ENCODE measurements around the gene DDIT4. TPM values are rescaled to one million over a fixed set of nuclear protein-coding genes. Genes with fewer than 3 reads are reported as not detected.

DDIT4 gene
- total RNA-seq, 1 experiment from 2014 or later, result 197 TPM

DNA sequence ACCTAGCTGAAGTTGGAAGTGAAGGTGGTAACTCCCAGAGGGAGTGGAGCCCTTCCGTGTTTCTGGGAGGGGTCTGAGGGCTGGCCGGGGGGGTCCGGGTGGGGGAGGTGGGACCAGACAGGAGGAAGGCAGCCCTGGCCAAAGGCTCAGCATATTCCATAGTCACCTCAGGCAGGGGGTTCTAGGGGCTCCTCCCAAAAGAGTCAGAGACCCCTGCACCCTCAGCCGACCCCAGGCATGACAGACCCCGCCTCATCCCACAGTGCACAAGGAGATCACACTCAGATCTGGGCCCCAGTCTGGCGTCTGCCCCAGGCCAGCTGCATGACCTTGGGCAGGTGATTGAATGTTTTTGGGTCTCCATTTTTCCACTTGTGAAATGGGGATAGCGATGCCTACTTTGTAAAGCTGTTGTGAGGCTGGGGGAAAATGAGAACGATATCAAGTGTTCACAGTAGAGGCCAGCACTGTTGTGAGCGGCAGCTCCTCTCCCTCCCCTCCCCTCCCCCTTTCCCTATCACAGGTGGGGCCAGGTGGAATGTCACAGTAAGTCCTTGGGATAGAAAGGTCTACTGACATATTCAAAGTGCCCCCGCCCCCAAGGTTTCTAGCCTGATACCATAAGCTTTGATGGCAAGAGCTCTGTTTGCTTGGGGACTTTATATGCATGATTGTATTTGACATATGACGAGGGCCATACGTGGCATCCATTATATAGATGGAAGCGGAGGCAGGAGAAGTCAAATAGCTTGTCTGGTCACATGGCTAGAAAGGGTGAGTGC is 47.7 kb downstream of the DDIT4 start:
- in situ Hi-C loops (cut with HindIII; ENCODE audit: low pct_unique_long_range_greater_than_20kb, low sequenced_read_pairs), result no loop called here
- no peak for DNase-seq (ENCODE audit: low read depth, low spot score)

DNA sequence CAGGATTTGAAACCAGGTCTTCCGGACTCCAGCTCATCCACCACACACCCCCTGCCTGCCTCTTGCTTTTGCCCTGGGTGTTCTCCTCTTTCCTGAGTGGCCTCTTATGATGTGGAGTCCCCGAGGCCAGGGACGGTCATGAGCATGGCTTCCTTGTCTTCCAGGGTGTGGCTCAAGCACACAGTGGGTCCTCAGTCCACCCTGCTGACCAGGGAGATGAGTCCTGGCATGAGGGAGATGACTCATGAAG is 48.2 kb downstream of the DDIT4 start:
- in situ Hi-C loops (cut with HindIII; ENCODE audit: low pct_unique_long_range_greater_than_20kb, low sequenced_read_pairs), result no loop called here
- no peak for DNase-seq (ENCODE audit: low read depth, low spot score)

DNA sequence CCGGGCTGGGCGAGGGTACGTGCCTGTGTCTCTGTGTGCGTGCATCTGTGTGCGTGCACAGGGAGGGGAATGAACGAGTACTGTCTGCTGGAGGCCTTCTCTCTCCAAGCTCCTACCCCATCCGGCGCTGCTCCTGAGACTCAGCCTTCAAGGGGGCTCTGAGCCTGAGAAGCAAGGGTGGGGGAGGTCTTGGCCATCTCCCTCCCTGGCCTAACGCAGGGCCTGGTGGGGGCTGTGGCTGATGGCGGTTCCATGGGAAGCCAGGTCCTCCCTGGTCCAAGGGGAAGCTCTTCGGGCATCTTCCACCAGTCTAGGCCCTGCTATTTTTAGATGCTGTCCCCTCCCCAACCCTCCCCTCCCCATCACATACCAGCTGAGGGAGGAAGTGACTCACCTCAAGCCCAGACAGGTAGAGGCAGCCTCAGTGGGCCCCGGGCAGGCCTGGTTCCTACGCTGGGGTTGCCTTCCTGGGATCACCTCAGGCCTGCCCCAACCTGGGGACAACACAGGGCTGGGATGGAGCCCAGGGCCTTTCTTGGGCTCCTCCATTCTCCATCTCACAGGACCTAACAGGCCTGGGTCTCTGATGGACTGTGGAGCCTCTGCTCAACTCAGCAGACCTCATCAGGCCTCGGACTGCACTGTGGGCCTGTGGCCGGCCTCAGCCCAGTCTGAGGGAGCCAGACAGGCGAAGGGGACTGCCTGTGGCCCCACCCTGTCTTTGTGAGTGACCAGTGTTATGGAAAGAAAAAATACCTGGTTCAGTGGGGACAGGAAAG is 48.7 kb downstream of the DDIT4 start:
- in situ Hi-C loops (cut with HindIII; ENCODE audit: low pct_unique_long_range_greater_than_20kb, low sequenced_read_pairs), result no loop called here

DNA sequence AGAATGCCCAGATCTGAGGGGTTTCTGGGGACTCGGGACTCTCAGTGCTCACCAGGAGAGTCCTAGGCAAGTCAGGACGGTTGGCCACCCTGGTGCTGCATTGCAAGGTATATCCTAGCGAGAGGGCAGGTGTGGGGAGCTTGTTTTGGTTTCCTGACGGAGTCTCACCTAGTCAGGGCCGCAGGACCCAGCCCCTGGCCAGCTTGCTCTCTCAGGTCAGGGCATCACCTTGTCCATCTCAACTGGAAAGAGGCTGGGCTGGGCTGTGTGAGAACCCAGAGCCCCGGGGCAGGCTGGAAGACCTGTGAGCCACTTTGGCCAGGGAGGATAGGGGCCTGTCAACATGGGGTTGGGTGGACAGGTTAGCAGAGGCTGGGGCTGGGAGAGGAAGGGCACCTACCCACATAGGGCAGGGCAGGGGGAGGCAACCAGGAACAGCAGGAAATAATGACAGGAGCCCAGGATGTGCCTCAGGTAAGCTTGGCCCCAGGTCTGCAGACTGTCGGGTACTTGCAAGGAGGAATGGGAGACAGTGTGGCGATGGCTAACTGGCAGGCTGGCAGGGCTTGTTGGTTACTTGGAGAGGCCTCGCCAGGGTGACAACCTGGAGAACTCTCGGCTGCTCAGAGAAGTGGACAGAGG is 49.5 kb downstream of the DDIT4 start:
- in situ Hi-C loops (cut with HindIII; ENCODE audit: low pct_unique_long_range_greater_than_20kb, low sequenced_read_pairs), result no loop called here
- no peak for DNase-seq (ENCODE audit: low read depth, low spot score)

More for the DNA sequence above, 48.7 kb downstream of the DDIT4 start:
- DNase-seq (ENCODE audit: low read depth, low spot score), result no peak

DNA sequence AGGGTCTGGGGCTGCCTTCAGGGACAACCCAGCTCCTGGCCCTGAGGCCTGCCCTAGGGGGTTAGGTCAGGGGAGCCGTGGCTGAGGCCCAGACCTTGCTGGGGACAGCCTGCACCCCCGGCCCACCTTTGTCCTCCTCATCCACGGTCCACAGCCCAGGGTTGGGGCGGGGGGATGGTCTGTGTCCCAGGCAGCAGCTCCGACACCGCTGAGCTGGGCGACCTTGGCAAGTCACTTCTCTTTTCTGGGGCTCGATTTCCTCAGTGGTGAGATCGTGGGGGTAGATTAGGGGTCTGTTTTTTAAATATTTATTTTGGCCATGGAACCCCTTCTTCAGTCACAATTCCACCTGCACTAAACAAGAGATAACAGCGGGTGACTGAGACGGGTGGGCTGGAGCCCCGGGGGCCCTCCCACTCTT is 50.1 kb downstream of the DDIT4 start:
- in situ Hi-C loops (cut with HindIII; ENCODE audit: low pct_unique_long_range_greater_than_20kb, low sequenced_read_pairs), result no loop called here
- DNase-seq (ENCODE audit: low read depth, low spot score), result no peak

Other genes starting within 250 kb of the DDIT4 start
- 0.05 and 0.24 TPM in 2 replicates for gene SPOCK2, start 185.4 kb upstream of the DDIT4 start, total RNA-seq (2014; rRNA removed; shearing (Covaris generic))
- 52.3 and 63.6 TPM in 2 replicates for gene ANAPC16, start 57.9 kb upstream of the DDIT4 start, total RNA-seq (2014; rRNA removed; shearing (Covaris generic))
- 22.4 and 23.2 TPM in 2 replicates for gene ASCC1, start 57.6 kb upstream of the DDIT4 start, total RNA-seq (2014; rRNA removed; shearing (Covaris generic))
- 30.2 and 32.0 TPM in 2 replicates for gene DNAJB12, start 81.0 kb downstream of the DDIT4 start, total RNA-seq (2014; rRNA removed; shearing (Covaris generic))

Data from SK-MEL-5 (cell line).